Measurements from ENCODE around the gene GAREM1. TPM values are rescaled to one million over a fixed set of nuclear protein-coding genes. Genes with fewer than 3 reads are reported as not detected.
"Not testable (repeated sequence)": the region's sequence is repeated elsewhere in the genome, so short reads cannot be mapped to it uniquely, and the experiment has no call there.

Gene GAREM1
- total RNA-seq, 2 experiments from 2014 or later: not detected

GRCh38 chr18:32475069-32475468 is 4.4 kb upstream of the GAREM1 start:
- H3K36me3 Mint-ChIP-seq (ENCODE audit: low read depth); ATAC-seq; H3K4me3 Mint-ChIP-seq; H3K27ac Mint-ChIP-seq; H3K9me3 Mint-ChIP-seq (ENCODE audit: insufficient read depth); POLR2A ChIA-PET; CTCF ChIA-PET; H3K4me1 Mint-ChIP-seq (ENCODE audit: low read depth); DNase-seq: not testable (repeated sequence)
- H3K27me3 Mint-ChIP-seq (ENCODE audit: low read depth): peaks cover 37% of the 10 kb centered on the region

DNA sequence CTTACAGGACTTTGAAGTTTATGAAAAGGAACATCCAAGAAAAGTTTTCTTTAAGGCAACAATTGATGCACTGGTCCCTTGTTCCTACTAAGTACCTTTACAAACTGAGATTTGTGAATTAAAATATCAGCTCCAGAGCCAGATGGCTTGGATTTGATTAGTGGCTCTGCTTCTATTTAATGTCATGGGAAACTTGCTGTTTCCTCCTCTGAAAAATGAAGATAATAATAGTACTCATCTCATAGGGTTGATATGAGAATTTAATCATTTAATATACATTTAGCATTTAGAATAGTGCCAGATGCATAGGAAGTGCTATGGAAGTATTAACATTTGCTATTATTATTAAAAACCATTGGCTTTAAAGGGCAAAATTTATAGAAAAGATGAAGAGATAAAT is 2.6 kb upstream of the GAREM1 start:
- Mint-ChIP-seq H3K4me1 (ENCODE audit: low read depth) (peaks cover 11% of the 10 kb centered on the region), H3K27me3 (ENCODE audit: low read depth) (peaks cover 46% of the 10 kb centered on the region), H3K9me3 (ENCODE audit: insufficient read depth) (no peaks in the 10 kb centered on the region), H3K4me3 (no peak overlapping the region), H3K27ac (no peak overlapping the region), H3K36me3 (ENCODE audit: low read depth) (no peaks in the 10 kb centered on the region)
- ATAC-seq (no peak), DNase-seq (no peak)
- POLR2A ChIA-PET: no interaction called here
- CTCF ChIA-PET: interaction anchor here (4.3 kb wide), 1 partner anchor 316 kb away, joined by 23 read pairs; no protein-coding TSS in a partner anchor

DNA sequence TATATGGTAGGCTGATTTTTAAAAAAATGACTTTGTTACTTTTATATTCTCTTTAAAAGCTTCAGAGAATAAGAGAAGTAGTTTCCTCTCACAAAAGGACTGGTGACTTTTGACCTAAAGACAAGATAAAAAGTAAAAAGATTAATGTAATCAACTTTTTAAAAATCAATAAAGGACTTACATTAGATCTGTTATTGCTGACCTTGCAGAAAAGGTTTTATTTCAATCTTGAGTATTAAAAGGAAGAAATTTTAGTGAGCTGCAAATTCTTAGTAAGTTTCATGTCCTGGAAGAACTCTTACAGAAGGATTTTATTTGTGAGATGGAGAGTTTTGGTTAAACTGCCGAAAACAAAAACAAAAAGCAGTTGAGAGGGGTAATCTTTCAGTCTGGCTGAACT is 2.2 kb upstream of the GAREM1 start:
- POLR2A ChIA-PET: interaction anchor here (0.6 kb wide), 1 partner anchor 1911 kb away, joined by 6 read pairs; no protein-coding TSS in a partner anchor
- Mint-ChIP-seq H3K9me3 (ENCODE audit: insufficient read depth) (no peaks in the 10 kb centered on the region), H3K36me3 (ENCODE audit: low read depth) (no peaks in the 10 kb centered on the region), H3K27me3 (ENCODE audit: low read depth) (peaks cover 50% of the 10 kb centered on the region), H3K4me1 (ENCODE audit: low read depth) (peaks cover 11% of the 10 kb centered on the region), H3K27ac (no peak overlapping the region), H3K4me3 (no peak overlapping the region)
- CTCF ChIA-PET: interaction anchor here (4.3 kb wide), 1 partner anchor 315 kb away, joined by 23 read pairs; no protein-coding TSS in a partner anchor
- no peak for DNase-seq
- ATAC-seq: no peak

GRCh38 chr18:32470460-32470713 is 295 bp downstream of the GAREM1 start:
- Mint-ChIP-seq H3K27ac (no peak overlapping the region), H3K4me1 (ENCODE audit: low read depth) (peaks cover 11% of the 10 kb centered on the region), H3K4me3 (no peak overlapping the region), H3K9me3 (ENCODE audit: insufficient read depth) (no peaks in the 10 kb centered on the region), H3K36me3 (ENCODE audit: low read depth) (no peaks in the 10 kb centered on the region), H3K27me3 (ENCODE audit: low read depth) (peaks cover 57% of the 10 kb centered on the region)
- DNase-seq (no peak), ATAC-seq (no peak)
- CTCF ChIA-PET: interaction anchor here (0.7 to 4.3 kb wide), 14 partner anchors 9 to 340 kb away, joined by 3 to 23 read pairs (median 3); no protein-coding TSS in a partner anchor
- POLR2A ChIA-PET: no interaction called here

DNA sequence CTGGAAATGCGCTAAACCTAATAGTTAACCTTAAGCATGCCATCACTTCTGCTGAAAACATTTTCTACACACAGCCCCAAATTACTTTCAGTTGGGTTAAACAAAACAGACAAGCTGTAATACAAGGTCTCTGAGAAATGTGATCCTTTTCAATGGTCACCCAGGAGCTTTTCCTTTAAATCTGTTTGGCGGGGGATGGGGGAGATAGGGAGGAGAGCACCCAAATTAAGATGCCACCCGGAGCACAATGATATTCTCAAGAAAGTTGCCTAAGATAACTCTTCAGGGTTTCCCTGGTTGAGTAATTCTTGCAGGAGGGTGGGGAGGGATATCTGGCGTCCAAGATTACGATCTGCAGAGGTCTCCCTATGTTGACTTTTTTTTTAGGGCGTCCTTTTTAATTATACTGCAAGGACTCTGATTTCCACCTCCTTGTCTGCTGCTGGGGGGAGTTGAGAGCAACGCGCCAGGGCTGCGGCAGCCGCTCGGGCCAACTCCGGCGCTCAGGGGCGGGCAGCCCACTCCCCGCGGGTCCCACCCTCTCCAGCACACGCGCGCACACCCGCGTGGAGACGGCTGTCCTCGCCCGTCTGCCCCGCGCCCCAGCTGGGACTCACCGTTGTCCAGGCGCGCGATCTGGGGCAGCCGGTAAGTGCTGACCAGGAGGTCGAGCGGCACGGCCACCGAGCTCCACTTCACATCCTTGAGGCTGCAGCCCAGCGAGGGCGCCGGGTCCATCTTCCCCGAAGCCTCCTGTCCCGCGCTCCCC is 807 bp downstream of the GAREM1 start:
- DNase-seq (no peak), ATAC-seq (peak; percentile 2)
- H3K27me3 Mint-ChIP-seq (ENCODE audit: low read depth): peaks cover 60% of the 10 kb centered on the region
- POLR2A ChIA-PET: no interaction called here
- H3K36me3 Mint-ChIP-seq (ENCODE audit: low read depth): no peaks in the 10 kb centered on the region
- H3K4me3 Mint-ChIP-seq: peak overlapping the region; percentile 61
- no peak overlapping the region for H3K27ac Mint-ChIP-seq
- peaks cover 11% of the 10 kb centered on the region for H3K4me1 Mint-ChIP-seq (ENCODE audit: low read depth)
- H3K9me3 Mint-ChIP-seq (ENCODE audit: insufficient read depth): no peaks in the 10 kb centered on the region
- CTCF ChIA-PET: interaction anchor here (0.8 to 4.3 kb wide), 5 partner anchors 10 to 312 kb away, joined by 3 to 23 read pairs (median 4); no protein-coding TSS in a partner anchor

DNA sequence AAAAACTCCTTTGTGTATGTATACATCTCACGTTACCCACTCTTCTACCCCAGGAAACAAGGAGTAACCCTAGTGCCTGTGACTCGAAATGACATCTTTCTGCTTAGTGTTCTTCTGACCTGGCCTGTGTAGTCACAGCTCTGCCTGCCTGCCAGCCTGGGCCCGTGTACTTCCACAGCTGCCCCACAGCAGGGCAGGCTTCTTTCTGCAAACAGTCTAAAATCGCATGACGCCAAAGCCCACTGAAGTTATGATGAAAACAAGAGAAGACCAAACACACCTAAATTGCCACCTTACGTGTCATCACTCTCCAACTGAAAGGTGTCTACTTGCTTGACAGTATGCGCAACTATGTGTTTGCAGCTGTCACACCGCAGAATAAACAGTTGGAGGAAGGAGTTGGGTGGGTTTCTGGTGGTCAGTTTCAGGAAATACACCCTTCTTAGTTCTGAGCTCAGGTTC is 1.5 kb downstream of the GAREM1 start:
- Mint-ChIP-seq H3K9me3 (ENCODE audit: insufficient read depth) (no peaks in the 10 kb centered on the region), H3K27ac (no peak overlapping the region), H3K4me3 (peak overlapping the region; percentile 61), H3K36me3 (ENCODE audit: low read depth) (no peaks in the 10 kb centered on the region), H3K27me3 (ENCODE audit: low read depth) (peaks cover 62% of the 10 kb centered on the region), H3K4me1 (ENCODE audit: low read depth) (peaks cover 11% of the 10 kb centered on the region)
- DNase-seq (no peak), ATAC-seq (no peak)
- CTCF ChIA-PET: interaction anchor here (1.4 to 4.3 kb wide), 2 partner anchors 29 to 312 kb away, joined by 3 to 23 read pairs; no protein-coding TSS in a partner anchor
- POLR2A ChIA-PET: no interaction called here

GRCh38 chr18:32468147-32468845 is 2.4 kb downstream of the GAREM1 start:
- Mint-ChIP-seq H3K4me3 (no peak overlapping the region), H3K27ac (no peak overlapping the region), H3K27me3 (ENCODE audit: low read depth) (peaks cover 56% of the 10 kb centered on the region), H3K36me3 (ENCODE audit: low read depth) (no peaks in the 10 kb centered on the region), H3K9me3 (ENCODE audit: insufficient read depth) (no peaks in the 10 kb centered on the region), H3K4me1 (ENCODE audit: low read depth) (peaks cover 11% of the 10 kb centered on the region)
- no peak for DNase-seq
- ATAC-seq: no peak
- CTCF ChIA-PET: interaction anchor here (1.4 kb wide), 1 partner anchor 29 kb away, joined by 3 read pairs; no protein-coding TSS in a partner anchor
- POLR2A ChIA-PET: no interaction called here

GRCh38 chr18:32461709-32462272 is 8.9 kb downstream of the GAREM1 start:
- no peaks in the 10 kb centered on the region for H3K36me3 Mint-ChIP-seq (ENCODE audit: low read depth)
- H3K4me3 Mint-ChIP-seq: no peak overlapping the region
- DNase-seq (no peak), ATAC-seq (no peak)
- H3K9me3 Mint-ChIP-seq (ENCODE audit: insufficient read depth): no peaks in the 10 kb centered on the region
- CTCF ChIA-PET: interaction anchor here (0.8 to 1.6 kb wide), 2 partner anchors 9 to 12 kb away, joined by 3 read pairs; partner anchors contain the start of gene GAREM1
- H3K4me1 Mint-ChIP-seq (ENCODE audit: low read depth): no peaks in the 10 kb centered on the region
- peaks cover 24% of the 10 kb centered on the region for H3K27me3 Mint-ChIP-seq (ENCODE audit: low read depth)
- POLR2A ChIA-PET: no interaction called here
- H3K27ac Mint-ChIP-seq: no peak overlapping the region

DNA sequence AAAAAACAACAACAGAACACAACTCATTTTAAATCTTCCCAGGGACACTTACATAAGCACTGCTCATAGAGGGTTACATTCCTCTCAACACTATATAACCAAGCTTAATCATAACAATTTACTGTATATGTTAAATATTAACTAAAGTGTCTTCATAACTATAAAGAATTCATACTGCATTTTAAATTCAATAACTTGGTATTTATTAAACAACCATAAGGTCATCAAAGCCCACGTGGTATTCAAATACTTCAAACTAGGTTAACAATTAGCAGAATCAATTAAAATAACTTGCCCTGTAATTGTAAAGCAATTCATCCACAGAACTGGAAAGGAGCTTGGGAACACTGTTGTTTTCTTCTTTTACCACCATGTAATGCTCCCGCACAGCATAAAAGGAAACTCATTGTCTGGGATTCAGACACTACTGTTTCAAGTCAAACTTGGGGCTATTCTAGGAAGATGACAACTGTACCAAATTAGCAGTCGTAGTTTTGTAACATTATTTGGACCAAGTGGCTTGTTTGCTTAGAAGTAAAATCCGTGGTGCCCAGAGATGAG is 10.4 kb downstream of the GAREM1 start:
- Mint-ChIP-seq H3K36me3 (ENCODE audit: low read depth) (no peaks in the 10 kb centered on the region), H3K27ac (no peak overlapping the region), H3K27me3 (ENCODE audit: low read depth) (peaks cover 21% of the 10 kb centered on the region), H3K4me3 (no peak overlapping the region), H3K4me1 (ENCODE audit: low read depth) (no peaks in the 10 kb centered on the region), H3K9me3 (ENCODE audit: insufficient read depth) (no peaks in the 10 kb centered on the region)
- ChIA-PET POLR2A (no interaction called here), CTCF (interaction anchor here (0.8 kb wide), 1 partner anchor 10 kb away, joined by 3 read pairs; the partner anchor contains the start of gene GAREM1)
- ATAC-seq (no peak), DNase-seq (no peak)

GRCh38 chr18:32459361-32460101 is 11.2 kb downstream of the GAREM1 start:
- POLR2A ChIA-PET: no interaction called here
- H3K36me3 Mint-ChIP-seq (ENCODE audit: low read depth): no peaks in the 10 kb centered on the region
- DNase-seq (no peak), ATAC-seq (no peak)
- no peak overlapping the region for H3K27ac Mint-ChIP-seq
- no peaks in the 10 kb centered on the region for H3K9me3 Mint-ChIP-seq (ENCODE audit: insufficient read depth)
- no peak overlapping the region for H3K4me3 Mint-ChIP-seq
- no peaks in the 10 kb centered on the region for H3K4me1 Mint-ChIP-seq (ENCODE audit: low read depth)
- peaks cover 16% of the 10 kb centered on the region for H3K27me3 Mint-ChIP-seq (ENCODE audit: low read depth)
- CTCF ChIA-PET: interaction anchor here (0.8 kb wide), 1 partner anchor 11 kb away, joined by 3 read pairs; the partner anchor contains the start of gene GAREM1

- no peaks in the 10 kb centered on the region for H3K36me3 Mint-ChIP-seq (ENCODE audit: low read depth)
- ChIA-PET CTCF (no interaction called here), POLR2A (no interaction called here)
- H3K27ac Mint-ChIP-seq: no peak overlapping the region
- no peak for DNase-seq
- no peak for ATAC-seq
- no peaks in the 10 kb centered on the region for H3K4me1 Mint-ChIP-seq (ENCODE audit: low read depth)
- no peaks in the 10 kb centered on the region for H3K9me3 Mint-ChIP-seq (ENCODE audit: insufficient read depth)
- H3K27me3 Mint-ChIP-seq (ENCODE audit: low read depth): peaks cover 10% of the 10 kb centered on the region
- H3K4me3 Mint-ChIP-seq: no peak overlapping the region
Measured at GRCh38 chr18:32455361-32455760, 15.3 kb downstream of the GAREM1 start.
